ENCODE results near the gene IDH2.
"Not testable (repeated sequence)": the region's sequence is repeated elsewhere in the genome, so short reads cannot be mapped to it uniquely, and the experiment has no call there.

Gene IDH2

DNA sequence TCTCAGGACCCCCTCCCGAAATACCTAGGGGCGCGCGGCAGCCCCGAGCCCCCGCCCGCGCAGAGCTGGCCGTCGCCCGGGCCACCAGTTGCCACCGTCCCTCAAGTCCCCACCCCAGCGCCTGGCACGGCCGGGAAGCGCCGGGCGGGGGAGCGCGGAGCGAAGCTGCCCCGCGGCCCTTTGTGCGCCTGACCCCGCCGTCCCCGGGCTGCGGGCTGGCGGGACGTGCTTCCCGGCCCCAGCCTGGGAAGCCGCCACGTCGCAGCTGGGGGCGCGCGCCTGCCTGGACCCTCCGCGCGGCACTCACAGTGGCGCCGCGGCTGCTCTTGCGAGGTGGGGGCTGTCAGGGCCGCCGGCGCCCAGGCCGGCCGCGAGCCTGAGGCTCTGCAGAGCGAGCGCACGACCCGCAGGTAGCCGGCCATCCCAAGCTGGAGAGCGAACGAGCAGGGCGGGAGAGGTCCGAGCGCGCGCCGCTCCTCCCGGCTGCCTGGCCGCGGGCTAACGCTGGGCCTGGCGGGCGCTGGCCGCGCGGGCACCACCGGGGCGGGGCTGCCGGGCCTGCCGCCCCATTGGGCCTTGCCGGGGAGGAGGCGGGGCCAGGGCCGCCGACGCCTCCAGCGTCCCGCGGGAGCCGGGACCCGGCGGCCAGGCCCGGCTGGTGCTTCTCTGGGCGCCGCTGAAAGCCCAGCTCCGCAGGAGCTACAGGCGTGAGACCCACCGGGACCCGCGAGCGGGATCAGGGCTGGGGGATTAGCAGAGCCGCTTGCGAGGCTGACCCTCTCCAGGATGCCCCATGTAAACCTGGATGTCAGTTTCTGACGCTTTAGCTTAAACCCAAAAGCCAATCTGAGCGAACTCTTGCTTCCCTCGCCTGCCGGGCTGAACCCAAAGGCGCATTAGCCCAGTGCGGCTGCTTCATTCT is at the start of gene IDH2:
IDH2 (minus strand) TSS at position 500 of the 922 bp plus-strand sequence; CDS start at position 422, 78 bp downstream.
- peak; percentile 50 for DNase-seq

DNA sequence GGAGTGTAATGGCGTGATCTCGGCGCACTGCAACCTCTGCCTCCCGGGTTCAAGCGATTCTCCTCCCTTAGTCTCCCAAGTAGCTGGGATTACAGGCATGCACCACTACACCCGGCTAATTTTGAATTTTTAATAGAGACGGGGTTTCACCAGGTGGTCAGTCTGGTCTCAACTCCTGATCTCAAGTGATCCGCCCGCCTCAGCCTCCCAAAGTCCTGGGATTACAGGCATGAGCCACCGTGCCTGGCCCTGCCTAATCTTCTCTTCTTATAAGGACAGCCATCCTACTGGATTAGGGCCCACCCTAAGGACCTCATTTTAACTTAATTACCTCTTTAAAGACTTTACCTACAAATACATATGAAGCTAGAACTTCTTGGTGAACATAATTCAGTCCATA is 48.3 kb upstream of the IDH2 start:
- DNase-seq: not testable (repeated sequence)

DNA sequence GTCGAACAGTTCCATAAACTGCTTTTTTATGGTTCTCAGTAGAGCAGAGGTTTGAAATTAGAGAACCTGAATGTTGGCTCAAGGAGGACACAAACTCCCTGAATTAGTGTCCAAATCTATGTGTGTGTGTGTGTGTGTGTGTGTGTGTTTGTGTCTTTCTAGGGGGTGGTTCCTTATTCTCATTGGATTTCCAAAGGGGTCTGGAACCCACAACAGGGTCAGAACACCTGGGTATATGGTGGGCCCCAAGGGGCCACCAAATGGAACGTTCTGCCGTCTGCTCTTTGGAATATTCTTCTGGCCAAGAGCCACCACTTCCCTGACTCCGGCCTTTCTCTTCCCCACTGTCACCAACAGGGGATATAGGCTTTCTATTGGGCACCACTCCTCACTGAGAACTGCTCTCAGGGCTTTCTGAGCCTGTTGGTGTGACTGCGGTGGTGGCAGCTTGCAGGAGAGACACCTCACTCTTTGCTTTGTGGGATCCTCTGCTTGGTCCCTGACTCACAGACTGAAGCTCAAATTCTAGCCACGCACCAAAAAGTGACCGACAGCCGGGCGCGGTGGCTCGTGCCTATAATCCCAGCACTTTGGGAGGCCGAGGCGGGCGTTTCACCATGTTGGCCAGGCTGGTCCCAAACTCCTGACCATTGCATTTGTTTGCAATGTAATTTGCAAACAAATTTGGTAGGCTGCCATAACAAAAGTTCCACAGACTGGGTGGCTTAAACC is 47.5 kb upstream of the IDH2 start:
- no peak for DNase-seq

GRCh38 chr15:90146198-90146761 is 44.0 kb upstream of the IDH2 start:
- not testable (repeated sequence) for DNase-seq

GRCh38 chr15:90145761-90146160 is 43.5 kb upstream of the IDH2 start:
- DNase-seq: no peak

- no peak for DNase-seq
Measured at GRCh38 chr15:90145259-90145658, 43.0 kb upstream of the IDH2 start.

GRCh38 chr15:90143166-90143655 is 40.9 kb upstream of the IDH2 start:
- peak; percentile 22 for DNase-seq

- no peak for DNase-seq
Measured at GRCh38 chr15:90142216-90143165, 40.2 kb upstream of the IDH2 start.

DNA sequence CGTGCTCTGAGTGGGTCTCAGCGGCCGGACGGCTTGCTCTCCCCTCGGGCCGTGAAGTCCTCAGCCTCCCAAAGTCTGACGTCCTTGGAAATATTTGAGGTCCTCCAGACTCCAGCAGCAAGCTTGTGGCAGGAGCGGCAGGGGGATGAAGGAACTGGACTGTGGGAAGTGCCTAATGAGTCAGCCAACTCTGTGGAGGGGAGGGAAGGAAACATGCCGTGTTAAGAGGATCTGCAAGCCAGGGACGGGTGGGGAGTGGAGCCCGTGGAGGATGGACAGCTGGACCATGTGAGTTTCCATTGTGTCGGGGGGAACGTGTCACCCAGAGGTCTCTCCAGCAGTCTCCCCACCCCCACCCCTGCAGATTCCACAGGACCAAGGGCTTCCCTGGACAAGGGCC is 39.4 kb upstream of the IDH2 start:
- DNase-seq: no peak

DNA sequence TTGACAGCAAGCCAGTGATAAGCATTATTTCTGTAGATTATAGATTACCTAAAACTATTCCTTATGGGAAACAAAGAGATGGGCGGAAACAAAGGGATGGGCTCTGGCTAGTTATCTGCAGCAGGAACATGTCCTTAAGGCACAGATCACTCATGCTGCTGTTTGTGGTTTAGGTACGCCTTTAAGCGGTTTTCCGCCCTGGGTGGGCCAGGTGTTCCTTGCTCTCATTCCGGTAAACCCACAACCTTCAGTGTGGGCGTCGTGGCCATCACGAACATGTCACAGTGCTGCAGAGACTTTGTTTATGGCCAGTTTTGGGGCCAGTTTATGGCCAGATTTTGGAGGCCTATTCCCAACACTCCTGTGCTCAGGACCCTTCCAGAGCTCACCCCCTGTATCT is 37.3 kb upstream of the IDH2 start:
- DNase-seq: not testable (repeated sequence)

GRCh38 chr15:90138071-90138833 is 36.0 kb upstream of the IDH2 start:
- no peak for DNase-seq

GRCh38 chr15:90132437-90132836 is 30.2 kb upstream of the IDH2 start:
- no peak for DNase-seq

- DNase-seq: no peak
Measured at GRCh38 chr15:90131848-90132247, 29.6 kb upstream of the IDH2 start.

- no peak for DNase-seq
Measured at GRCh38 chr15:90130291-90130690, 28.0 kb upstream of the IDH2 start.

- DNase-seq: no peak
Measured at GRCh38 chr15:90126596-90127435, 24.5 kb upstream of the IDH2 start.

DNA sequence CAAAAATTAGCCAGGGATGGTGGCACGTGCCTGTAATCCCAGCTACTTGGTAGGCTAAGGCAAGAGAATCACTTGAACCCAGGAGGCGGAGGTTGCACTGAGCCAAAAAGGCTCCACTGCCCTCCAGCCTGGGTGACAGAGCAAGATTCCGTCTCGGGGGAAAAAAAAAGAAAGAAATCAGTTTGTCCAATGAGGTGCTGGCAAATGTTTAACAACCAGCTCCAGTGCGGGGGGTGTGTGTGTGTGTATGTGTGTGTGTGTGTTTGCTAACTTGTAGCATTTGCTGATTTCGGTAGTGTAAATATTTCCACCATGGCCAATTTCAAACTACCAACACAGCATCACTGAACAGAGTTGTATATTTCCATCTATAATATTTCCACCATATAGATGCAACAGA is 23.8 kb upstream of the IDH2 start:
- no peak for DNase-seq

GRCh38 chr15:90124507-90124906 is 22.2 kb upstream of the IDH2 start:
- DNase-seq: no peak

- no peak for DNase-seq
Measured at GRCh38 chr15:90121086-90121485, 18.8 kb upstream of the IDH2 start.

DNA sequence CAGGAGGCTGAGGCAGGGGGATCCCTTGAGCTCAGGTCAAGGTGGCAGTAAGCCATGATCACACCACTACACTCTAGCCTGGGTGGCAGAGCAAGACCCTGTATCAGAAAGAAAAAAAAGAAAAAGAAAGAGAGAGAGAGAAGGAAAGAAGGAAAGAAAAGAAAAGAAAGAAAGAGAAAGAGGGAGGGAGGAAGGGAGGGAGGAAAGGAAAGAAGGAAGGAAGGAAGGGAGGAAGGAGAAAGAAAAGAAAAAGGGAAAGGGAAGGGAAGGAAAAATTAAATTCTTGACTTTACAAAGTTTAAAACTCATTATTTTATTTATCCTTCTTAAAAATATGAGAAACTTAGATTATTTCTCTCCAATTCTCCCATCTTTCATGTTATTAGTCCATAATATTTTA is 17.1 kb upstream of the IDH2 start:
- no peak for DNase-seq

- no peak for DNase-seq
Measured at GRCh38 chr15:90115783-90116182, 13.5 kb upstream of the IDH2 start.
